Measurements from ENCODE around the gene EFCAB6. TPM values are rescaled to one million over a fixed set of nuclear protein-coding genes. Genes with fewer than 3 reads are reported as not detected.

Gene EFCAB6
- total and polyA plus RNA-seq, 10 of the 15 experiments (the other 5 are each of a cell fraction or from before 2014, with no cell fraction given) = 0.05 to 0.42 (median 0.19) TPM

DNA sequence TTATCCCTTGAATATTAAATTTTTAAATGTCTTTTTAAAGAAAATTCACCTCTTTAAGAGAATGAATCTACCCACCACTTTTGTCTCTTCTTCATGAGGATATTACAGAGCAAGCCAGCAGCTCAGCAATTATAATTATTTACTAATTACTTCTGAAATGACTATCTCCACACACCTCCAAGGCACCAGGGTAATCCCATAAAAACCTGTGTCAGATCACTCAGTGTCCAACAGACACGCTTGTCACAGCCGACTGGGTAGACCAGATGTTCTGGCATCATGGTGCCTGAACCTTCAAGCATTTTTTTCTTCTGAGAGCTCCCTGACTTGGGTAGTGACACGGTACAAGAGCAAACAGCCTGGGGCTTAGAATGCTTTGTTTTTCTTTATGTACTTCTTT is 61.4 kb downstream of the EFCAB6 start (continued):
- no peak for TF ChIP-seq MEF2B (IDR thresholded peaks at IDR 0.05; ENCODE audit: partially characterized antibody, poor library complexity, severe bottlenecking)
- TF ChIP-seq BCL11A (IDR thresholded peaks at IDR 0.05; ENCODE audit: low read depth, low read length) = peak; percentile 59
- TF ChIP-seq, protein P1, sequence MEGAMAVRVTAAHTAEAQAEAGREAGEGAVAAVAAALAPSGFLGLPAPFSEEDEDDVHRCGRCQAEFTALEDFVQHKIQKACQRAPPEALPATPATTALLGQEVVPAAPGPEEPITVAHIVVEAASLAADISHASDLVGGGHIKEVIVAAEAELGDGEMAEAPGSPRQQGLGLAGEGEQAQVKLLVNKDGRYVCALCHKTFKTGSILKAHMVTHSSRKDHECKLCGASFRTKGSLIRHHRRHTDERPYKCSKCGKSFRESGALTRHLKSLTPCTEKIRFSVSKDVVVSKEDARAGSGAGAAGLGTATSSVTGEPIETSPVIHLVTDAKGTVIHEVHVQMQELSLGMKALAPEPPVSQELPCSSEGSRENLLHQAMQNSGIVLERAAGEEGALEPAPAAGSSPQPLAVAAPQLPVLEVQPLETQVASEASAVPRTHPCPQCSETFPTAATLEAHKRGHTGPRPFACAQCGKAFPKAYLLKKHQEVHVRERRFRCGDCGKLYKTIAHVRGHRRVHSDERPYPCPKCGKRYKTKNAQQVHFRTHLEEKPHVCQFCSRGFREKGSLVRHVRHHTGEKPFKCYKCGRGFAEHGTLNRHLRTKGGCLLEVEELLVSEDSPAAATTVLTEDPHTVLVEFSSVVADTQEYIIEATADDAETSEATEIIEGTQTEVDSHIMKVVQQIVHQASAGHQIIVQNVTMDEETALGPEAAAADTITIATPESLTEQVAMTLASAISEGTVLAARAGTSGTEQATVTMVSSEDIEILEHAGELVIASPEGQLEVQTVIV (IDR thresholded peaks at IDR 0.05; ENCODE audit: borderline replicate concordance, partially characterized antibody) = no peak
- no peak for TF ChIP-seq GABPA (IDR thresholded peaks at IDR 0.05; ENCODE audit: low read depth)
- TF ChIP-seq IKZF2 (IDR thresholded peaks at IDR 0.05) = 0 out of 4 replicates have a peak, but pooled peaks of 1 of the 2 experiments have one; percentile 13
- TF ChIP-seq, protein P2, sequence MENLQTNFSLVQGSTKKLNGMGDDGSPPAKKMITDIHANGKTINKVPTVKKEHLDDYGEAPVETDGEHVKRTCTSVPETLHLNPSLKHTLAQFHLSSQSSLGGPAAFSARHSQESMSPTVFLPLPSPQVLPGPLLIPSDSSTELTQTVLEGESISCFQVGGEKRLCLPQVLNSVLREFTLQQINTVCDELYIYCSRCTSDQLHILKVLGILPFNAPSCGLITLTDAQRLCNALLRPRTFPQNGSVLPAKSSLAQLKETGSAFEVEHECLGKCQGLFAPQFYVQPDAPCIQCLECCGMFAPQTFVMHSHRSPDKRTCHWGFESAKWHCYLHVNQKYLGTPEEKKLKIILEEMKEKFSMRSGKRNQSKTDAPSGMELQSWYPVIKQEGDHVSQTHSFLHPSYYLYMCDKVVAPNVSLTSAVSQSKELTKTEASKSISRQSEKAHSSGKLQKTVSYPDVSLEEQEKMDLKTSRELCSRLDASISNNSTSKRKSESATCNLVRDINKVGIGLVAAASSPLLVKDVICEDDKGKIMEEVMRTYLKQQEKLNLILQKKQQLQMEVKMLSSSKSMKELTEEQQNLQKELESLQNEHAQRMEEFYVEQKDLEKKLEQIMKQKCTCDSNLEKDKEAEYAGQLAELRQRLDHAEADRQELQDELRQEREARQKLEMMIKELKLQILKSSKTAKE (IDR thresholded peaks at IDR 0.05; ENCODE audit: low read depth, poor library complexity, severe bottlenecking) = peak; percentile 21
- TF ChIP-seq SMAD5 (IDR thresholded peaks at IDR 0.05; ENCODE audit: low read depth) = no peak
- no peak for TF ChIP-seq ZBED1 (IDR thresholded peaks at IDR 0.05; ENCODE audit: borderline replicate concordance)
- no peak for TF ChIP-seq MYB (IDR thresholded peaks at IDR 0.05; ENCODE audit: borderline replicate concordance, low read depth, low read length)
- peak in 1 of 2 experiments; percentile 24; a peak in 1 of 4 replicates for TF ChIP-seq BHLHE40 (IDR thresholded peaks at IDR 0.05; ENCODE audit: borderline replicate concordance in 1 of 2, low read depth in 2 of 2, low read length in 1 of 2)
- 0 out of 2 replicates have a peak, but pooled peaks have one; percentile 51 for TF ChIP-seq JUND (IDR thresholded peaks at IDR 0.05; ENCODE audit: low read depth, low read length)
- TF ChIP-seq NRF1 (conservative IDR thresholded peaks at IDR 0.05; ENCODE audit: low read depth, low read length) = no peak
- 0 out of 2 replicates have a peak, but pooled peaks have one; percentile 40 for TF ChIP-seq TCF12 (IDR thresholded peaks at IDR 0.05; ENCODE audit: low read depth, low read length)
- no peak for TF ChIP-seq RAD51 (IDR thresholded peaks at IDR 0.05)
- TF ChIP-seq, protein P3, sequence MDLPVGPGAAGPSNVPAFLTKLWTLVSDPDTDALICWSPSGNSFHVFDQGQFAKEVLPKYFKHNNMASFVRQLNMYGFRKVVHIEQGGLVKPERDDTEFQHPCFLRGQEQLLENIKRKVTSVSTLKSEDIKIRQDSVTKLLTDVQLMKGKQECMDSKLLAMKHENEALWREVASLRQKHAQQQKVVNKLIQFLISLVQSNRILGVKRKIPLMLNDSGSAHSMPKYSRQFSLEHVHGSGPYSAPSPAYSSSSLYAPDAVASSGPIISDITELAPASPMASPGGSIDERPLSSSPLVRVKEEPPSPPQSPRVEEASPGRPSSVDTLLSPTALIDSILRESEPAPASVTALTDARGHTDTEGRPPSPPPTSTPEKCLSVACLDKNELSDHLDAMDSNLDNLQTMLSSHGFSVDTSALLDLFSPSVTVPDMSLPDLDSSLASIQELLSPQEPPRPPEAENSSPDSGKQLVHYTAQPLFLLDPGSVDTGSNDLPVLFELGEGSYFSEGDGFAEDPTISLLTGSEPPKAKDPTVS (IDR thresholded peaks at IDR 0.05; ENCODE audit: low read depth, low read length) = no peak

Data from GM12878 (cell line).